Effector CD4-positive, alpha-beta T cell (primary cell): ENCODE data around the gene CCDC6.
A peak's percentile ranks its signal among the peaks of the same experiment; 100 is the strongest.
"Not testable (repeated sequence)": the region's sequence is repeated elsewhere in the genome, so short reads cannot be mapped to it uniquely, and the experiment has no call there.

Experiments
- DNase-seq: peaks from one replicate; pipeline ENCODE4 v3.0.0-alpha.2; 2020
- total RNA-seq: gene quantifications from one replicate; lab custom pipeline; 2026; lab: John Stamatoyannopoulos, UW

Gene CCDC6
- total RNA-seq = 48.8 reads per million, percentile 67 among the genes with 10 or more reads in this experiment

DNA sequence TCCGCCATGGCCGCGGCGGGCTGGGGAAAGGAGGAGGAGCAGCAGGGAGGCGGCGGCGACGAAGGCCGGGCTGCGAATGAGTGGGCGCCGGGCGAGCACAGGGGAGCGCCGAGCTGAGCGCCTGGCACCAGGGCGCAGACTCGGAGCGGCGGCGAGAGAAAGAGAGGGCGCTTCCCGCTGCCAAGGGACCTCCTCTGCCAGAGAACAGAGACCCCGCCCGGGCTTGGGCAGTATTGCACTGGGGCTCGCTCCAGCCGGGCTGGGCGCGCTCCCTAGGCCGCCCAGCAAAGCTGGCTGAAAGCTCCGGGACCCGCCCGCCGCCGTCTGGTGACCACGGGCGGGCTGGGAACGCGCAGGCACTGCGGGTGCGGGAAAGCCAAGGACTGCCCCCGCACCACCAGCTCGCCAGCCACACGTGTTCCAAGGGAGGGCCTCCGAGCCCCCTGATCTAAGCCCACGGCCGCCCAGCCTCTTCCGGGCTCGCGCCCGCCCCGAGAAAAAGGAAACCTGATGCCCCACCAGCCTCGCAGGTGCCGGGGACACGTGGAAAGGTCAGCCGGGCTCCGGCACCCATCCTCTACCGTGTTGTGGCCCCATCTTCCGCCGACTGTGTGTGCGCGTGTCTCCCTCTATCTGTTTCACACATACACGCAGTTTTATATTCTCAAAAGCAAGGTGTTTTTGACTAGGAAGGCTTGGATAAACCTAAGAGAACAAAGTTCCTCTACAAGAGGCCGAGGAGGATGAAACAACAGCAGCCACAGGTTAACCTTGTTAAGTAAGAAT is at the start of gene CCDC6:
Gene CCDC6 (minus strand): TSS at position 140 of the 786 bp plus-strand sequence. CDS start 132 bp downstream, at position 8.
- peak; percentile 91 for DNase-seq

DNA sequence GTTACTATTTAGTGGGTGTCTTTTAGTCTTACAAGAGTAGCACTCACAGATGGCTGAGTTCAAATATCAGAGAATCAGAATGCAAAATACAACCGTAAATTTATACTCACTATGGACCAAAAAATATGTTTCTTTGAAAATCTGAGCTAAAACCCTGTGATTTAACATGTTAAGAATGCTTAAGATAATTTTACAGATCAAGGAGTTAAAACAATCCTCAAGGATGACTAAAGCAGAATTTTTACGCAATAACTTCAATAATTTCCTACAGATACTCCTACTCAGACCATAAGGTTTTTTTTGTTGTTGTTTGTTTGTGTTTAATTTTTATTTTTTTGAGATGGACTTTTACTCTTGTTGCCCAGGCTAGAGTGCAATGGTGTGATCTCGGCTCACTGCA is 47.9 kb upstream of the CCDC6 start:
- DNase-seq = no peak

DNA sequence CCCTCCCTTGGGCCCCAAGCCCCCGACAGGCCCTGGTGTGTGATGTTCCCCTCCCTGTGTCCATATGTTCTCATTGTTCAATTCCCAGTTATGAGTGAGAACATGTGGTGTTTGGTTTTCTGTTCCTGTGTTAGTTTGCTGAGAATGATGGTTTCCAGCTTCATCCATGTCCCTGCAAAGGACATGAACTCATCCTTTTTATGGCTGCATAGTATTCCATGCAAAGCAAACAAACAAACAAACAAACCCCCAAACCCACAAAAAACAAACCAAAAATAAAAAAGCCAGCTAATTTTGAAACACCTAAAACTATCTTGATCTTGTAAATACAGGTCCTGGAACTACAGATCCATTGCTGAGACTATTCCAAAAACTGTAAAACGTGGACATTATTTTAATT is 47.4 kb upstream of the CCDC6 start:
- DNase-seq = not testable (repeated sequence)

DNA sequence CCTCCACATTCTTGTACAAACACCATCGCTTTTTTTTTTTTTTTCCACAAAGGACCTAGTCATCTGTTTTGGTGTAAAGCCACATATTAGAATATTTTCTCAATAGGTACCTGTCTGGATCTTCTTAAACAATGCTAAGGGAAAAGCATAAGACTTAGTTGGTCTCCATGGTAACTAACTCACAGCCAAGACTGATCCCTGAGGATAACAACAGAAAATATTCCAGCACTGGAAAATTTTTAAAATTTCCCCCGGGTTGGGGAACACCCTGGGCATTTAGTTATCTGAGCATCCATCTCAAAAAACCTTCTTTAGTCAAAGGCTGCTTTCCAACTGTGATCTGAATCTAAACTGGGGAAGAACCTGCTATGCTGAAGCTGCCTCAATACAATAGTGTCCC is 43.7 kb upstream of the CCDC6 start:
- DNase-seq = no peak

DNA sequence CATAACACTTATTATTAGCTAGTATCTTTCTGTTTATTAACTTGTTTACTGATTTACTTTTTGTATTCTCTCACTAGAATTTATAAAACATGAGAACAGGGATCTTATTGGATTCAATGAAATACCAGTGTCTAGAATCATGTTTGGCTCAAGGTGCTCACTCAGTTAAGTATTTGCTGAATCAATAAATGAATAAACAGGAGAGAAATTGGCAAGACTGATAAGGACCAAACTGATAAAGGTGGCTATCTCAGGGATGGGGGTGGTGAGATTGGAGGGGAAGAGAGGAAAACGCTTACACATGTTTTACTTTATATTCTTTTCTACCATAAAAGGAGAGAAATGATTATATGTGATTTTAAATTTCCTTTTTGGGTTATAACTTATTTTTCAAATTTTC is 43.3 kb upstream of the CCDC6 start:
- no peak for DNase-seq

DNA sequence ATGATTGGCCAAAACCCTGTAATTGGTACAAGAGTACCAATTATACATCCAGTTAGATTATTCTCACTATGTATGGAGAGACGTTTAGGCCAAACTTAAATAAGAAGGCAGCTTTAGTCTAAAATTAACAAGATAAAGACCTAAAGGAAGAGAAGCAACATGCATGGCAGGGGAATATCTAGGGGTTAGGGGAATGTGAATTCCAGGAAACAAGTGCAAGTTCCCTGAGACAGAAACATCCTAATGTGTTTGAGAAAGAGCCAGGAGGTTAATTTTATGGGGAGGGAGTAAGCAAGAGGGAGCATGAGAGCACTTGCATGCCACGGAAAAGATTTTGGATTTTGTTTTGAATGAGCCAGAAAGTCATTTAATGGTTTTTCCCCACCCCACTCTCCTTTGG is 39.6 kb upstream of the CCDC6 start:
- no peak for DNase-seq

DNA sequence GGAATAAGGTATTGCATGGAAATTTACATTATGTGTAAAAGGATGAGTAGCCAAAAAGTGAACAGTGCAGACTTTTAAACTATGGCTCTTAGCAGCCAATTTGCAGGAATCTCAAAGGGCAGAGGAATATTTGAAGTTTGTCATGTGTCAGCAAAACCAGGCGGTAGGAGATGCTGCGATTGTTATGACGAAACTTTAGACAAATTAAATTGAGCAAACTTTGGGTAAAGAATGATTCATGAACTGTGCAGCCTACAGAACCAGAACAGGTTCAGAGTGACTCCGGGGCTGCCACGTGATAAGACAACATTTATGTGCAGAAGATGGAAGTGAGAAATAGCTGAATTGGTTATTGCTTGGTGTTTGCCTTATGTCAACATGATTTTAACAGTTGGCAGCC is 39.2 kb upstream of the CCDC6 start:
- no peak for DNase-seq

DNA sequence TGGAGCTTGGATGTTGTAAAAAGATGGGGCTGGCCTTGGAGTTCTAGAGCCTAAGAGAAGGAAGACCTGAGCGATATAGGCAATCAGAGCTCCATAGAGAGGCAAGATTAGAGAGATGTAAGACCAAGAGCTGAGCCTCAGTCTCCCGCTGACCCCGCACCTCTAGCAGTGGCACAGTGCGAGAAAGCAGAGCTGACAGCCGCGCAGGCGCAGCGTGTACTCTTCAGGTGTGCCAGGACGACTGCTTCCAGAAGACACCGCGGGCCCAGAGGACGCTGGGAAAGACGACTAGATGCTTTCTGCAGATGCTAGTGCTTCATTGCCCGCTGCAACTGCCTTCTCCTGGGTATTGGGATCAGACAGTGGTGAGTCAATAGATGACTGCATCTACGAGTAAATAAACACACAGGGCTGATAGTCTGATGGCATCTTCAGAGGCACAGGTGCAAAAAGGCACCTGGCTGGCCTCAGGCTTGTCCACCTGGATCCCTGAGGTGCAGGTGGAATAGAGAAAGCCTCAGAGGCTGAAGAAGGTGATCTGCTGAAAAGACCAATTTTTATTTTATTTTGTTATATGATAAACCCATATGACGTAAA is 38.1 kb upstream of the CCDC6 start:
- DNase-seq = no peak

DNA sequence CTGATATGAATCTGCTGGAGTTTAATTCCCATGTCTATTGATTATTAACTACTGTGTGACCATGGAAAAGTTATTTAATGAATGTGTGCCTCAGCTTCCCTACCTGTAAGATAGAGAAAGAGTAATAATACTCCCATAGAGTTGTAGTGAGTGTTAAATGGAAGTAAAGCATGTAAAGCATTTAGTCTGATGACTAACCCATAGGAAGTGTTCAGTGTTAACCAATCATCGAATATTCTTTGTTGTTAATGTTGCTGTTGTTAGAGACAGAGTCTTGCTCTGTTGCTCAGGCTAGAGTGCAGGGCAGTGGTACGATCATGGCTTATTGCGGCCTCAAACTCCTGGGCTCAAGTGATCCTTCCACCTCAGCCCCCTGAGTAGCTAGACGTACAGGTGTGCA is 36.2 kb upstream of the CCDC6 start:
- DNase-seq = no peak

DNA sequence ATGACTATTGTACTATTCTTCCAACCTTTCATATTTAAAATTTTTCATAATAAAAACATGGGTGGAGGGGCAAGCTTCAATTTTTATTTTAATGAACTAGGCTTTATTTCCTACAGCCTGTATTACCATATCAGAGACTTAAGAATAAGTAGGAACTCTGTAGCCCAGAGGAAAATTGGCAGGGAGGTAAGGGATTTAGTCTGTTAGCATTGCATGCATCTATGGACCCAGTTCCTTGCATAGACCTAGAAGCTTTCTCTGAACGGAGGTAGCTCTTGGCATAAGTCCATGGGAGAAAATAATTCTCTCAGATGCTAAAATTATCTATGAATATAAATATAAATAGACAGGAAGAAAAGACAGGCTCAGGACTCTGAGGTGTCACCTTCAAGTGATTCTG is 31.4 kb upstream of the CCDC6 start:
- no peak for DNase-seq

DNA sequence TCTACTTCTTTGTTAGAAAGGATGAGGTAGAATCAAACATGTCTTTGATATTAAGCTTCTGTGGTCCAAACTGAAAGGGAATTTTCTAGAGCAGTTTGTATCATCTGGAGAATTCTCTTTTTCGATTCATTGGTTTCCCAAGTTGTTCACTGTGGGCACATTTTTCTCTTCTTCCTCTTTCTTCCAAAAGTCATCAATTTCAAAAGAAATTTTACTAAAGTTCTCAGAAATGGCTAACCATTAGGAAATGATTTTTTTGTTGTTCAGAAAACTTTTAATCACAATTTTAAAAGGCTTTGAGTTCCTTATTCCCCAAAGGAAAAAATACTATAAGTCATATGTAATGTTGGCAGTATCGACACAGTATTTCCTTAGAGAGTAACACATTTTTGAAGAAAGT is 28.3 kb upstream of the CCDC6 start:
- DNase-seq = no peak

DNA sequence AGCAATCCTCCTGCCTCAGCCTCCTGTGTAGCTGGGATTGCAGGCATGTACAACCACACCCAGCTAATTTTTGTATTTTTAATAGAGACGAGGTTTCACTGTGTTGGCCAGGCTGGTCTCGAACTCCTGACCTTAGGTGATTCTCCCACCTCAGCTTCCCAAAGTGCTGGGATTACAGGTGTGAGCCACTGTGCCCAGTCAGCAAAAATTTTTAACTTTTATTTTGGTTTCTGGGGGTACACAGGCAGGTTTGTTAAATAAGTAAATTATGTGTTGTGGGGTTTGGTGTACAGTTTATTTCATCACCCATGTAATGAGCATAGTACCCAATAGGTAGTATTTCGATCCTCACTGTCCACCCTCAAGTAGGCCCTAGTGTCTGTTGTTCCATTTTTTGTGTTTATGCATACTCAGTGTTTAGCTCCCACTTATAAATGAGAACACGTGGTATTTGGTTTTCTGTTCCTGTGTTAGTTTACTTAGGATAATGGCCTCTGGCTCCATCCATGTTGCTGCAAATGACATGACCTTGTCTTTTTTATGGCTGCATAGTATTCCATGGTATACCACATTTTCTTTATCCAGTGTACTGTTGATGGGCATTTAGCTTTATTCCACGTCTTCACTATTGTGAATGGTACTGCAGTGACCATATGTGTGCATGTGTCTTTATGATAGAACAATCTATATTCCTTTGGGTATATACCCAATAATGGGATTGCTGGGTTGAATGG is 24.6 kb upstream of the CCDC6 start:
- DNase-seq = not testable (repeated sequence)

DNA sequence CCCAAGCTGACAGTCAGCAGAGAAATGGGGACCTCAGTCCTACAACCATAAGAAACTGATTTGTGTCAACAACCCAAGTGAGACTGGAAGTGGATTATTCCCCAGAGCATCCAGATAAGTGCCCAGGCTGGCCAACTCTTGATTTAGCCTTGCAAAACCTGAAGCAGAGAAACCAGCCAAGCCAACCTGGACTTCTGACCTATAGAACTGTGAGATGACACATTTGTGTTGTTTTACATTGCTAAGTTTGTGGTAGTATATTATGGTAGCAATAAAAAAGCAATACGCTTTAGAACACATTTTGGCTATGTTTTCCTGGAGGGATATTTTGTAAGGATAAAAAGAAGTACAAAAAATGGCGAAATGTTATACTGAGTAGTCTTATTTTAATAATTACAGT is 19.7 kb upstream of the CCDC6 start:
- no peak for DNase-seq

DNA sequence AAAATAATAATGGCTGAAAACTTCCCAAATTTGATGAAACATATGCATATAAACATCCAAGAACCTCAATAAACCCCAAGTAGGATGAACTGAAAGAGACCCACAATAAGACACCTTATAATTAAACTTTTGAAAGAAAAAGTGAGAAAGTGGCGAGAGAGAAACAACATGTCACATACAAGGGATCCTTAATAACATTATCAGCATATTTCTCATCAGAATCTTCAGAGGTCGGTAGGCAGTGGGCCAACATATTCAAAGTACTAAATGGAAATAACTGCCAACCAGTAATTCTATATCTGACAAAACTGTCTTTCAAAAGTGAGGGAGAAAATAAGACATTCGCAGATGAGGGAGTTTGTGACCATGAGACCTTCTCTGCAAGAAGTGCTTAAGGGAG is 16.6 kb upstream of the CCDC6 start:
- no peak for DNase-seq

DNA sequence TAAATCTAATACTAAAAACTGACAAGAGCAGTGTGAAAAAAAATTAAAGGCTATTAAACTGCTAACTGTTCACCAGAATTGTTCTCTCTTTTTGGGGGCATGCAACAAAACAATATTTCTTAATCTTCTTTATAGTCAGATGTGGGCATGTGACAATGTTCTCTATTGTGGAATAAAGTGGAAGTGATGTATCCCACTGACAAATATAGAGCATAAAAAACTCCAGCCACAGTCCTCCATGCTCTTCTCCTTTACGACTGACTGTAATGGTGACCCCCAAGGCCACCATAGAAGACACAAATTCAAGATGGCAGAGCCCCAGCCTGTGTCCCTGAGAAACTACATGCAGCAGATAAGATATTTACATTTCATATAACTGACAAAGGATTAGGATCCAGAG is 11.6 kb upstream of the CCDC6 start:
- no peak for DNase-seq

DNA sequence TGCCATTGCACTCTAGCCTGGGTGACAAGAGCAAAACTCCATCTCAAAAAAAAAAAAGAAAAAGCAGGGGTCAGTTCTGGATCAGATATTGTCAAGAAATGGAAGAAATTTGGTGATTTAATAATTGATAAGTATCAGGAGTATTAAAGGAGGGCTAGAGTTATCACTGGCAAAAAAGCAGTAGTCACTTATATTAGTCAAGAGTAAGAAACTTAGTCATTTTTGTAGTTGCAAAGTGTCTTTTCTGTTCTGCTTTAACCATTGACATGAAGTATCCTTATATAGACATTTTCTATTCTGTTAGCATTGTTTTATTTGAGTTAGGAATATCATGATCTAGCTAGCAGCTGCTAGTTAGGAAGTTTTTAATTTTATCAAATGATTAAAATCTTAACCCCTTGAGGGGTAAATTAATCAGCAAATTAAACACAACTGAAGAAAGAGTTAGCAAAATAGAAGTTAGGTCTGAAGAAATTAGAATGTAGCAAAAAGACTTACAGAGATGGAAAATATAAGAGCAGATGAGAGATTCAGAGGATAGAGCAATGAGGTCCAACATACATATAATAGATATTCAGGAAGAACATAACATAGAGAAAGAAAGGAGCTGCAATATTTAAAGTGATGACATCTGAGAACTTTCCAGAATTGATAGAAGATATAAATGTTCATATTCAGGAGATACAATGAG is 7.3 kb upstream of the CCDC6 start:
- no peak for DNase-seq

DNA sequence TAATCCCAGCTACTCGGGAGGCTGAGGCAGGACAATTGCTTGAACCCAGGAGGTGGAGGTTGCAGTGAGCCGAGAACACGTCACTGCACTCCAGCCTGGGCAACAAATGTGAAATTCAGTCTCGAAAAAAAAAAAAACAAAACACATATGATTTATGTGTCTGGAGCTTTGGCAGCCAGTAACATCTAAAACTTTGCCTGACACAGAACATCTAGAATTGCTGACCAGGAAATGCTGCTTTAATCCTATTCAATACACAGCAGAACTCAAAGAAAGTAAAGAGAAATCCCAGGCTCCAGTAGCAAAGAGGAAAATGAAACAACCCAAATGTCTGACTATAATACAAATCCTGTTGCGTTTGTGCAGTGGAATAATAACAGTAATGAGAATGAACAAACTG is 4.5 kb upstream of the CCDC6 start:
- no peak for DNase-seq

DNA sequence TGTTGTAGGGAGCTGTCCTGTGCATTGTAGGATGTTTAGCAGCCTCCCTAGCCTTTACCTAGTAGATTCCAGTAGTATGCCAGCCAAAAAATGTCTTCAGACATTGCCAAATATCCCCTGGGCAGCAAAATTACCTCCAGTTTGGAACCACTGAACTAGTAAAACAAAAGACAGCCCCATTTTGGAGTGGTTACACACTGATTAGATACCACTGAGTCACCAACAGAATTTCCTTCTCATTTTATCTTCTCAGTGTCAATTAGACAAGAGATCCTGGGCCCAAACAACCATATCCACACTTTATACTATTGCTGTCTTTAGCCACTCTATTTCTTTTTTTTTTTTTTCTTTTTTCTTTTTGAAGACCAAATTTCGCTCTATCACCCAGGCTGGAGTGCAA is 3.5 kb upstream of the CCDC6 start:
- DNase-seq = no peak

DNA sequence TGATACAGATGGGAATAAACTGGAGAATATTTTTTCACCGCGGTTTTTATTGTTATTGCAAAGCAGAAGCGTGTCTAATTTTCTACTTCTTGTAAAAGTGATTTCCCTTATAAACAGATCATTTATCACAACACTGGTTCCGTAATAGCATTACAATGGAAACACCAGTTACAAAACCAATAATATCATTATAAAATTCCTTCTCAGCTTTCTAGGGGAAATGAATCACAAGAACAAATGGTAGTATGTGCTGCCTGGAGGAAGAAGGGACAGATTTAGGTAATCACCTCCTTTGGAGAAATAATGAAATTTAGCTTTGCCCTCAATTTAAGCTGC is 2.4 kb upstream of the CCDC6 start:
- DNase-seq = no peak

DNA sequence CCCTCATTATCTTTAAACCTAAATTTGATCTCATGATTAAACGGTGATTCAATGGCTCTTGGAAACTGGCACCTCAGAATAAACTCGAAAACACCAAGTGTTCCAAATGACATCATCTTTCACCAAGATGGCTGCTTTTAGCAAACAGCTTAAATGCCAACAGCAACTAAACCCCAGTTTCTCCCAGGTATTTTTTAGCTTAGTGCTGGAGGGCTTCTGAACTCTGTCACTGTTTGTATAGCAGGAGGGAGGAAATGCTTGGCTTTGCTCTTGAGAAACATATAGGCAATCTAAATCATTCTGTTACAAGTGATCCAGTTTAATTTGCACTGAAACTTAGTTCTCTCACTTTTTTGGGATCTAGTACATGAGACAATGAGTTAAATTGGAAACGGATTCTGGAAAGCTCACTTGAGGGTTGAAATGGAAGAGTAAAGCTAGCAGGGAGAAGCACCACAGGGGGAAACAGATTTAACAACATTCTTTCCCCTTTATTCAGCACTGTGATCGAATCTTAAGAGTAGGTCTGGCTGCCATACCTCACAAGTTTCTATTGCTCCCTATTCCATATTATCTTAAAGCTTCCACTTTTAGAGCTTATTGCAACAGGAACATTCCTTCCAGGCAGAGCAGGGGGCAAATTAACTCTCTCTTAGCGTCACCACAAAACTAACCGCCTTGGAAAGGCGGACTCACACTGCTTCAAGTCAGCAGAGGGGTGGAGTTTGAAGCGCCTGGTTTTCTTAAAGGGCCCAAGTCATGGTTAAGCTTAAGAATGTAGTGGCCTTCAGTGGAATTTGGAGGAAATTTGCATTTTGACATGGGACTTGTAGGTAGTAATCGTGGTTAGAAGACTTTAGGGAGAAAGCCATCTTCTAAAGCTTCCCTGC is 1.8 kb upstream of the CCDC6 start:
- peak; percentile 29 for DNase-seq

DNA sequence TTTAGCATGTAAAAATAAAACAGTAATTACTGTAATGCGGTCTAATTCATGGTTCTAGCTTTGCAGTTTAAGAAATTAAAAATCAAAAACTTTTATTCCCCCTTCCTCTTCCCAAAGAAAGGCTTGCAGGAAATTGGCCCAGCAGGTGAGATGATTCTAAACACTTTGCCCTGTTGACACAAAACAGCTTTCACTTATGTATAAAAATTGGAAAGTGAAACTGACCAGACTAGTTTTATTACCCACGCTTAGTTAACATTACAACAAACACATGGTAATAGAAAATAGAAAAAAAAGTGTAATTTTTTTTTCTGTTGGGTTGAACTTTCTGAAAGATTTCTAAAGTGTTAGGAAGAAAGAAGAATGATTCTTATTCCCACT is 1.2 kb upstream of the CCDC6 start:
- no peak for DNase-seq

DNA sequence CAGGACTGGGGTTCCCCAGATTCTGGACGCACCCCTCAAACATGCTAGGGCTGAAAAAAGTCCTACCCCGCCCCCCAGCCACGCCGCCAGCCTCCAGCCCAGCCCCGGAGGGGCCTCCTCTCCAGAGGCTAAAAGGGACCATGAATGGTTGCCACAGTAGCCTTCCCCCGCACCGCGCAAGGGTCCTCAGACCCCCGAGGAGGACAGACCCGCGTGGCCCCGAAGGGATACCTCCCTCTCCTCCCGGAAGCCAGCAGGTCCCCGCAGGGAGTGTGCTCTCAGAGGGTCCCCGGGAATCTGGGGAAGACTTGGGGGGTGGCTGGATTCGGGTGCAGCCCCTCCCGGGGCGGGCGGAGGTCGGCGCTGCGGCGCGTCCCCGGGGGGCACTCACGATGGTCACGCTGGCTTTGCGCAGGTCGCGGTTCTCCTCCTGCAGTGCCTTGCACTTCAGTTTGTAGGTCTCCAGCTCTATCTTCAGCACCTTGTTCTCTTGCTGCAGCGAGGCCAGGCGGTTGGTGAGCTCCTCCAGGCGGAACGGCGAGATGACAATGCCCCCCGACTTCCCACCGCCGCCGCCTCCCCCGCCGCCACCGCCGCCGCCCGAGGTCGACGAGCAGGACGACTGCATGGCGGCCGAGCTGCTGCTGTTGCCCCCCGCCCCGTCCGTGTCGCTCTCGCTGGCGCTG is 482 bp downstream of the CCDC6 start:
- no peak for DNase-seq
